HEK293T (cell line): Measurements from ENCODE around the gene TBC1D5.
A peak's percentile ranks its signal among the peaks of the same experiment; 100 is the strongest.

Experiments
- CTCF ChIA-PET: fragments of 350-600 bp; formaldehyde crosslinking; extraction: SDS; loops from one replicate; lab custom pipeline; 2021; ENCODE audit warnings: antibody characterized with exemption, inconsistent platforms; lab: Yijun Ruan, JAX
- POLR2A ChIA-PET: fragments of 350-600 bp; formaldehyde crosslinking; extraction: SDS; loops from one replicate; lab custom pipeline; 2020; ENCODE audit warnings: antibody characterized with exemption, inconsistent platforms; lab: Yijun Ruan, JAX
- DNase-seq: peaks from one replicate; pipeline ENCODE4 v3.0.0; 2012; ENCODE audit warnings: mixed read lengths; ENCODE audit errors: extremely low spot score
- ARNT ChIP-seq: fragments of 450-650 bp; IDR thresholded peaks from 2 replicates; pipeline ENCODE4 v1.6.1; 2017; ENCODE audit warnings: mild to moderate bottlenecking
- BHLHE40 ChIP-seq: fragments of 450-650 bp; IDR thresholded peaks from 2 replicates; pipeline ENCODE4 v1.6.1; 2016; ENCODE audit warnings: mild to moderate bottlenecking, moderate library complexity, borderline replicate concordance
- CTBP1 ChIP-seq: fragments of 450-650 bp; IDR thresholded peaks from 2 replicates; pipeline ENCODE4 v1.6.1; 2016; ENCODE audit warnings: borderline replicate concordance
- ELF4 ChIP-seq: fragments of 450-650 bp; IDR thresholded peaks from 2 replicates; pipeline ENCODE4 v1.6.1; 2017; ENCODE audit warnings: antibody characterized with exemption
- FOXA1 ChIP-seq: fragments of 450-650 bp; IDR thresholded peaks from 2 replicates; pipeline ENCODE4 v1.6.1; 2016; ENCODE audit warnings: mild to moderate bottlenecking
- FOXK2 ChIP-seq: fragments of 450-650 bp; IDR thresholded peaks from 2 replicates; pipeline ENCODE4 v1.6.1; 2016; ENCODE audit warnings: mild to moderate bottlenecking
- FOXM1 ChIP-seq: fragments of 450-650 bp; IDR thresholded peaks from 2 replicates; pipeline ENCODE4 v1.6.1; 2017; ENCODE audit warnings: mild to moderate bottlenecking, borderline replicate concordance
- HDGF ChIP-seq: fragments of 450-650 bp; IDR thresholded peaks from 2 replicates; pipeline ENCODE4 v1.6.1; 2017; ENCODE audit warnings: antibody characterized with exemption, borderline replicate concordance
- L3MBTL2 ChIP-seq: fragments of 450-650 bp; conservative IDR thresholded peaks from 2 replicates; pipeline ENCODE4 v1.6.1; 2016; ENCODE audit warnings: mild to moderate bottlenecking
- LEF1 ChIP-seq: fragments of 450-650 bp; IDR thresholded peaks from 2 replicates; pipeline ENCODE4 v1.6.1; 2017; ENCODE audit warnings: mild to moderate bottlenecking, borderline replicate concordance
- NFRKB ChIP-seq: fragments of 450-650 bp; IDR thresholded peaks from 2 replicates; pipeline ENCODE4 v1.6.1; 2016; ENCODE audit warnings: mild to moderate bottlenecking, moderate library complexity
- SP1 ChIP-seq: fragments of 450-650 bp; IDR thresholded peaks from 2 replicates; pipeline ENCODE4 v1.6.1; 2017
- SUZ12 ChIP-seq: fragments of 450-650 bp; IDR thresholded peaks from 2 replicates; pipeline ENCODE4 v1.6.1; 2016; ENCODE audit warnings: mild to moderate bottlenecking
- TARDBP ChIP-seq: fragments of 450-650 bp; IDR thresholded peaks from 2 replicates; pipeline ENCODE4 v1.6.1; 2016
- ZNF384 ChIP-seq: fragments of 450-650 bp; IDR thresholded peaks from 2 replicates; pipeline ENCODE4 v1.6.1; 2016
- TF ChIP-seq, protein P1 (sequence below): fragments of 450-650 bp; IDR thresholded peaks from 2 replicates; pipeline ENCODE4 v1.6.1; 2016

TBC1D5 gene

DNA sequence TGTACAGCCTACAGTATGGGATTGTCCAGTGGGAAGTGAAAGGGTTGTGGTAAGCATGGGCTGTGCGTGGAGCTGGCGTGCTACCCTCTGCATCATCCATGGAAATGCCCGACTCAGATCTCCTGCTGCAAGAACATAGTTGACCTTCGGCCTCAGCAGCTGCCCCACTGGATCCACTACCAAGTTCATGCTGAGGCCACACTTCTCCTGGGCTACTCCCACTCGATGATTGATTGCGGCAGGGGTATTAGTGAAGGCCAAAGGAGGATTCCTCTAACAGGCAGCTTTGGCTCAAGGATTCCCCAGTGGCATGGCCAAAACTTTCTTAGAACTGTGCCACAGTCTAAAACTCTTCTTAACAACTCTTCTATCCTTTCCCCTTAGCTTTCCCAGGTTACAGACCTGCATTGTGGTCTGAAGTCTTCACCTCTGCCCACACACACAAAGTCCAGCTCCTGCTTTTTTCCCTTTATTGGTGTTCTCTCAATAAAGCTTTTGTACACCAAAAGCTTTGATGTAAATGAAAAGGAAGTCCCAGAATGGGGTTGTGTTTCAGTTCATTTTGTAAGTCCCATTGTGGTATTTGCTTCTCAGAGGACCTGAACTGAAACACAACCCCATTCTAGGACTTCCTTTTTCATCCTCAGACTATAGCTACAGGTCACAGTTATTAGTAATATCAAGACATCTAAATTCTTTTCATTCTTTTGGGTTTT, 4.9 kb upstream of the TBC1D5 start:
- CTCF ChIA-PET = interaction anchor here (1.2 kb wide), 1 partner anchor 94 kb away, joined by 4 read pairs; no protein-coding TSS in a partner anchor
- no peak for DNase-seq
- POLR2A ChIA-PET = no interaction called here

DNA sequence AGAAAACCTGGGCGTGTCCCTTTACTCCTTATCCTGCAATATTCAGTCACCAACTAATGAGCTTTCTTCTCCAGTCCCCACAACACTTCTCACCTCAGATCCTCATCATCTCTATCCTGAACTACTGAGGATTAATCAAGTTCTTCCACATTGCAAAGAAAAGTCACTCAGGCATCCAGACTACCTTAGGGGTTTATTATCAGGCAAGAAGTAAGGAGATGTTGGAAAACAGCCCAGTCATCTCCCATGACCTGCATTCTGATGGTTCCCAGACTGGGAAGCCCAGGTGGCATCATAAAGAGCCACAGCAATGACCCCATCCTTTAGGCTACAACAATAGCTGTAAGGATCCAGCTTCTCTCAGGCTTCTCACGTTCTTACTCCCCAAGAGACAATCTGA, 3.5 kb upstream of the TBC1D5 start:
- ChIA-PET POLR2A (interaction anchor here (1.0 kb wide), 1 partner anchor 52 kb away, joined by 5 read pairs; no protein-coding TSS in a partner anchor), CTCF (no interaction called here)
- TF ChIP-seq TARDBP = no peak
- TF ChIP-seq LEF1 = no peak
- TF ChIP-seq FOXM1 = no peak
- no peak for TF ChIP-seq FOXA1
- no peak for TF ChIP-seq CTBP1
- no peak for TF ChIP-seq SP1
- no peak for TF ChIP-seq HDGF
- TF ChIP-seq ZNF384 = no peak
- TF ChIP-seq SUZ12 = no peak
- no peak for TF ChIP-seq BHLHE40
- TF ChIP-seq ARNT = no peak
- TF ChIP-seq, protein P1, sequence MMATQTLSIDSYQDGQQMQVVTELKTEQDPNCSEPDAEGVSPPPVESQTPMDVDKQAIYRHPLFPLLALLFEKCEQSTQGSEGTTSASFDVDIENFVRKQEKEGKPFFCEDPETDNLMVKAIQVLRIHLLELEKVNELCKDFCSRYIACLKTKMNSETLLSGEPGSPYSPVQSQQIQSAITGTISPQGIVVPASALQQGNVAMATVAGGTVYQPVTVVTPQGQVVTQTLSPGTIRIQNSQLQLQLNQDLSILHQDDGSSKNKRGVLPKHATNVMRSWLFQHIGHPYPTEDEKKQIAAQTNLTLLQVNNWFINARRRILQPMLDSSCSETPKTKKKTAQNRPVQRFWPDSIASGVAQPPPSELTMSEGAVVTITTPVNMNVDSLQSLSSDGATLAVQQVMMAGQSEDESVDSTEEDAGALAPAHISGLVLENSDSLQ = no peak
- TF ChIP-seq L3MBTL2 = no peak
- TF ChIP-seq ELF4 = no peak
- no peak for TF ChIP-seq NFRKB
- no peak for DNase-seq

More for the DNA sequence above, 4.9 kb upstream of the TBC1D5 start:
- no peak for TF ChIP-seq FOXA1
- TF ChIP-seq, protein P1 = peak; percentile 27; the same call in 1 of the 2 replicates

DNA sequence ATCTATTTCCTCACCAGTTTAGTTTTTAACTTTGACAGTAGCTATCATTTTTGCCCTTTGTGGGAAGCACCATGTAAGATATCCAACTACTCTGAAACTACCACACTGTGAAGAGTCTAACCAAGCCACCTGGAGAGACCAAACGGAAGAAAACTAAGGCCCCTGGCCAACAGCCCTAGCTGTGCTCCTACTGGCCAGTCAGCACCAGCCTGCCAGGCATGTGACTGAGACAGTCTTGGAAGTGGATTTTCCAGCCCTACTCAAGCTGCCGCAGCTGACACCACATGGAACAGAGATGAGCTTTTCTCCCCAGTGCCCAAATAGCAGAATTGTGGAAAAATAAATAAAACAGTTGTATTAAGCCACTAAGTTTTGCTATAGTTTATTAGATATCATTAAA, 2.9 kb upstream of the TBC1D5 start:
- TF ChIP-seq FOXK2 = no peak
- no peak for TF ChIP-seq SUZ12
- no peak for TF ChIP-seq LEF1
- ChIA-PET CTCF (no interaction called here), POLR2A (interaction anchor here (1.0 kb wide), 1 partner anchor 52 kb away, joined by 5 read pairs; no protein-coding TSS in a partner anchor)
- no peak for DNase-seq

DNA sequence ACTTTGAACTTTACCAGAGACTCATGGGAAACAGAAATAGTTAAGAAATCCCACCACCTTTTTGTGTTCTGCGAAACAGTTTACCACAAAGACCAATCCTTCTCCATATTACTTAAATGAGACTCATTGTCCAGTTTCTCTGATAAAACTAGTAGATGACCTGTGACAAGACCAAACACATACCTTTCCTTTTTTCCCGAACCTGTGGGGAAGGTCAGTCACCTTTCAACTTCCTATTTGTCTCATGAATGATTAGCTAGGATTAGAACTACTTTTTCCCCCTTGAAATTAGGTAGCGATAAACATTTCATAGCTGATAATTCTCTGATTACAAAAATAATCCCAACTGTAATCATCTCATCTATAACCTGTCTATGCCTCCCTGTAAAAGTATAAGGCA, 2.3 kb upstream of the TBC1D5 start:
- no peak for TF ChIP-seq FOXA1
- no peak for TF ChIP-seq TARDBP
- TF ChIP-seq ZNF384 = 0 out of 2 replicates have a peak, but pooled peaks have one; percentile 22

DNA sequence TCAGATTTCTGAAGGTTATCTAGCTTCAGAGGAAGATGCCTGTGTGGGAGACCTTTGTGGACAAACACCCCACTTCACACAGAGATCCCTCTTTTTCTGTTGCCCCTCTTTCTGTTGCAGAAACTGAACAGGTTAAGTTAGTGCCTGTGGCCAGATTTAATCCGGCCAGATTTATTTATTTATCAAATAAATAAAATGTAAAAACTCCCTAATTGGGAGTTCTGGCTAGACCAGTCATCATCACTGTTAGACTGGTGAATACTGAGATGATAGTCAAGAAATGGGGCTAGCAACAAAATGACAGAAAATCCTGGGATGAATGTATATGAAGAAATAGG, 1.2 kb upstream of the TBC1D5 start:
- TF ChIP-seq SP1 (no peak), BHLHE40 (no peak), ELF4 (no peak), ZNF384 (no peak), TARDBP (no peak), L3MBTL2 (no peak), NFRKB (no peak), FOXA1 (no peak), LEF1 (no peak), FOXM1 (no peak)
- no peak for DNase-seq
- ChIA-PET POLR2A (interaction anchor here (1.1 to 1.8 kb wide), 4 partner anchors 11 to 83 kb away, joined by 3 to 8 read pairs (median 6); no protein-coding TSS in a partner anchor), CTCF (interaction anchor here (1.1 kb wide), 1 partner anchor 99 kb away, joined by 3 read pairs; no protein-coding TSS in a partner anchor)

More for the DNA sequence above, 2.3 kb upstream of the TBC1D5 start:
- CTCF ChIA-PET = no interaction called here
- POLR2A ChIA-PET = no interaction called here
- no peak for DNase-seq

DNA sequence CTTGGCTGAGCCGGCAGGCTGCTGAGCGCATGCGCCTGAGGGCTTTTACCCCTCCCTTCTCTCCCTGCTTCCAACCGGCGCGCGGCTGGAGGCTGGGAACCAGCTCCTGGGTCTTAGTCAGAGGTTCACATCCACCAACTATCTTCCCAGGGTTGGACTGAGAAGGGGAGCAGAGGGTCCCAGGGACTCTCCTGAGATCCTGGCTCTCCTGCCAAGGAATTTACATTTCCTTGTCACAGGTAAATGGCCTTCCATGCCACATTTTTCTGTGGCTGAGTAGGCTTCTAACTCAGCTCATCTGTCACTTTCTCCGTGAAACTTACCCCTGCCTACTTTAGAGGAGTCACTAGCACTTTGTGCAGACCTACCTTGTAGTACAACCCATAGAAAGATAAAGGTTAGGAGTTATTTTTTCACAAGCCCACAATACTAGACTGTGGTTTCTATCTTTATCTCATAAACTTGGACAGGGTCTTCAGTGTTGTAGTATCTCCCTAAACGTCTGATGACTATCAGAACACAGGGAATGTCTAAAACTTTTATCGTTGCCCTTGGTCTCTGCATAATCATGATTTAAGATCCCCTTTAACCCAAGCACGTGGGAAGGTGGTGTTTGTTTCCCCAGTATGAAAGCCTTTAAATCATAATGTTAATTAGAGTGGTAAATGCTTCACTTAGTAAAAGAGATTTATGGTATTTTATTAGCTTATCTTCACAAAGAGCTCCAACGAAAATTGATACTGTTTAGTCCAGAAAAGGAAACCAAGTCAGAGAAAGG, 638 bp upstream of the TBC1D5 start:
- ChIA-PET POLR2A (interaction anchor here (0.7 to 2.9 kb wide), 10 partner anchors 10 to 627 kb away, joined by 3 to 16 read pairs (median 4); no protein-coding TSS in a partner anchor), CTCF (interaction anchor here (0.7 to 1.1 kb wide), 2 partner anchors 98 kb away, joined by 3 read pairs; no protein-coding TSS in a partner anchor)

More for the DNA sequence above, 638 bp upstream of the TBC1D5 start:
- TF ChIP-seq, protein P1 = peak; percentile 91
- peak; percentile 71; the same call in 1 of the 2 replicates for TF ChIP-seq CTBP1
- TF ChIP-seq SP1 = no peak
- TF ChIP-seq ZNF384 = no peak
- no peak for TF ChIP-seq ELF4
- no peak for TF ChIP-seq TARDBP
- no peak for TF ChIP-seq LEF1
- no peak for TF ChIP-seq FOXK2
- no peak for TF ChIP-seq HDGF
- TF ChIP-seq BHLHE40 = no peak; the same call in 1 of the 2 replicates
- no peak for TF ChIP-seq FOXA1
- DNase-seq = peak; percentile 17
